LHCN-M2 (cell line): ENCODE measurements around the gene GRB7. TPM values are rescaled to one million over a fixed set of nuclear protein-coding genes. Genes with fewer than 3 reads are reported as not detected.
"Not testable (repeated sequence)": the region's sequence is repeated elsewhere in the genome, so short reads cannot be mapped to it uniquely, and the experiment has no call there.

Experiments
- DNase-seq: peaks from one replicate; pipeline ENCODE4 v3.0.0-alpha.2; 2012; ENCODE audit warnings: low read depth
- total RNA-seq: library from RNA; depleted of rRNA; stranded (reverse); fragments of >200 nt; gene quantifications from 2 replicates; pipeline ENCODE4 v1.2.3, GENCODE V29; 2014

Gene GRB7
- total RNA-seq, 1 experiment from 2014 or later: 0.06 TPM

DNA sequence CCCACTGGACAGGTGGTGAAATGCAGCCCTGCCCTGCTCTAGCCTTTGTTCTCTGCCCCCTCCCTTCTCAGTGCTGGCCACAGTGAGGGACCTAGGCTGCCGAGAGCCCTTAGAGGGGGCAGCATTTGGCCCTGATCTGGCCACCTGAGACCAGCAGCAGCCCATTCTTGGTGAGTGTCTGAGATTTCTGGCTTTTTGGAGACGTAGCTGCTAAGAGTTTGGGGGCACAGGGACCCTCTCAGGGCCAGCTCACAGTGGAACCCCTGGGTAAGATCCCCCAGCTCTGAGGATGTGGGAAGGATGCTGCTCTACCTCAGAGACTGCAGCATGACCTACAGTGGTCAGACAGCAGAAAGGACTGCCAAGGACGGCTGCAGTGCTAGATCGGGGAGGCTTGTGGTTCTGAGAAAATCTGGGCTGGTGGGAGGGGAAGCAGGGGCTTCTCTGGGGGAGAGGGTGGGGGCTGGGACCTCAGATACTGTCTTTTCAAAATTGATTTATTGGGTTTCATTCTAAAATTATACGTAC lies 13.3 kb downstream of the GRB7 start:
- no peak for DNase-seq

DNA sequence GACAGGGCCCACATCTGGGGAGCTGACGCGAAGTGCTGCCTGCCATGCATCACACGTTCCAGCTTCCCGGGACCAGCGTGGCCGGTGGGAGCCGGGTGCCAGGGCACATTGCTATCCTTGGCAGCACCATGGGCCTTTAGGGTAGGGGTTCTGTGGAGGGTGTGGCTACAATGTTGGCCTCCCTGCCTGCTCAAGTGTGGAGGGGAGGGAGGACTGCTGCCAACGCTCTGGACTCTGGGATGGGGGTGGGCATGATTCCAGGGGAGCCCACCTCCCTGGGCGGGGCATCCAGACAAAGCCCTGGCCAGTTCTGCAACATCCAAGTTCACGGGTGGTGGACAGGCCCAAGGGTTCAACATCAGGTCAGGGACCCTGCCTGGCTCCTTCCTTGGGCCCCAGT lies 13.9 kb downstream of the GRB7 start:
- no peak for DNase-seq

GRCh38 chr17:39752241-39752881 lies 14.6 kb downstream of the GRB7 start:
- no peak for DNase-seq

- DNase-seq: no peak
These were observed 15.9 kb downstream of the GRB7 start for GRCh38 chr17:39753514-39754160.

GRCh38 chr17:39754161-39754957 lies 16.6 kb downstream of the GRB7 start:
- DNase-seq: peak; percentile 93

GRCh38 chr17:39754958-39755553 lies 17.3 kb downstream of the GRB7 start:
- DNase-seq: no peak

DNA sequence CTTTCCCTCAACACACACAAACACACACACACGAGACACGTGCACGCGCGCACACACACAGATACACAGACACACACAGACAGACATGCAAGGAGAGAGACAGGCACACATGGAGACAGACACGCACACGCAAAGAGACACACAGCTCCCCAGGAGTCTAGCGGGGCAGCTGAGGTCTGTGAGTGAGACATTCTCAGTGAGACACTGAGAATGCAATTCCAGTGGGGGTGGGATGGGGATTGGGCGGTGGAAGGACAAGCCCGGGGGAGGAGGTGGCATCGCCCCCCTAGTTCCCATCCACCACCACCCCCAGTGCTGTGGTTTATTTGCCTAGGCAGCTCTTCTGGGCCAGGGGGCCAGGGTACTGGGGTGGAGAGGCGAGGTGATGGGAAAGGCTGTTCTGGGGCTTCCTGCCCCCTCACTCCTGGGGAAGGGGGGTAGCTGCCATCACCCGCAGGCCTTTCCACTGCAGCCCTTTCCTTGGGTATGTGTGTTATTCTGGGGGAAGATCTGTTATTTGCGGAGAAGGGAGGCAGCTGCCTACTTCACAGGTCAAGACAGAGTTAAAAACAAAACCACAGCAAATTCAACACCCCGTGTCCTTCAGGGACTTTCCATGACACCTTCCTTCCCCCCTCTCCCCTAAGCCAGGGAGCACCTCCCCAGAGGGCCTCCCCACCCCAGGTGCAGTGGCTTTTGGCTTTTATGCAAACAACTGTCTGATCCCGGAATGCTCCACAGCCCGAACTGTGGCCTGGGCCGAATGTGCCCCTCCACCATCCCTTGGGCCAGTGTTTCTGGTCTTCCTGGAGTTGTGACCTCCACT lies 18.0 kb downstream of the GRB7 start:
- no peak for DNase-seq

DNA sequence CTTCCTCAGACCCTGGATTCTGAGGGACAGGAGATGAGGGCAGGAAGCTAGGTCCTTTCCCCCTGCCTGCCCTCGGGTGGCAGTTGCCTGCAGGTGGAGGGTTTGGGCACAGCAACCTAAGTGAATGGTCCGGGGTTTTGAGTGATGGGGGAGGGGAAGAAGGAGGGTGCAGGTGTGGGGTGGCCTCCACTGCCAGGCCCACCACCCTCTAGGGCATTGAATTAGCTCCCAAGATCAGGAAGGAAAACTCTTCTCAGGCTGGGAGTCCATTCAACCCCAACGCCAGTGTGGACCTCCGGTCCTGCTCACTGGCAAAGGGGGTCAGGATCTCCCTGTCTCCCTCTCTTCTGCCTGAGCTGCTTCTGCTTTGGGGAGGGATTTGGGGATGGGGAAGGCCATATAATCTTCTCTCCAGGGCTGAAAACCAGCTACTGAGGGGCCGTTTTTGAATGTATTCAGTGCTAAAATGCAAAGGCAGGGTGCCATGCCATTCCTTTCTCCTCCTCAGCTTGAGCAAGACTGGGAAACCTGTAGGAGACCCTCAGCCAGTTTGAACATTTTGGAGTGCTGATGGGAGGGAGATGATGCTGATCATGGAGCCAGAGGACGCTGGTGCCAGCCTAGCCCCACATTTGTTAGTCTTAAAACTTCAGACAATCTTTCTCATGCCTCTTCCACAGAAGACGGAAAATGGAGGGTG lies 18.8 kb downstream of the GRB7 start:
- DNase-seq: no peak

- no peak for DNase-seq
These were observed 19.5 kb downstream of the GRB7 start for GRCh38 chr17:39757176-39757662.

- no peak for DNase-seq
These were observed 20.5 kb downstream of the GRB7 start for GRCh38 chr17:39757931-39758873.

DNA sequence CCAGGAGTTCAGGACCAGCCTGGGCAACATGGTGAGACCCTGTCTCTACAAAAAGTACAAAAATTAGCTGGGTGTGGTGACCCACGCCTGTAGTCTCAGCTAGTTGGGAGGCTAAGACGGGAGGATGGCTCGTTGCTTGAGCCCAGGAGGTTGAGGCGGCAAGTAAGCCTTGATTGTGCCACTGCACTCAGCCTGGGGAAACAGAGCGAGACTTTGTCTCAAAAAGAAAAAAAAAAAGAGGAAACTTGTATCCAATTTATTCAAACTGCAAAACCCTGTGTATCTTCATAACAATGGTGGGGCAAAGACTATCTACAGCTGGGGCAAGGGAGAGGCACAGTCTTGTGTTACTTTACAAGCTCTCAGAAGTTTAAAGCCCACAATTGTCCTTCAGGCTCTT lies 21.5 kb downstream of the GRB7 start:
- no peak for DNase-seq

GRCh38 chr17:39761861-39762496 lies 24.2 kb downstream of the GRB7 start:
- no peak for DNase-seq

DNA sequence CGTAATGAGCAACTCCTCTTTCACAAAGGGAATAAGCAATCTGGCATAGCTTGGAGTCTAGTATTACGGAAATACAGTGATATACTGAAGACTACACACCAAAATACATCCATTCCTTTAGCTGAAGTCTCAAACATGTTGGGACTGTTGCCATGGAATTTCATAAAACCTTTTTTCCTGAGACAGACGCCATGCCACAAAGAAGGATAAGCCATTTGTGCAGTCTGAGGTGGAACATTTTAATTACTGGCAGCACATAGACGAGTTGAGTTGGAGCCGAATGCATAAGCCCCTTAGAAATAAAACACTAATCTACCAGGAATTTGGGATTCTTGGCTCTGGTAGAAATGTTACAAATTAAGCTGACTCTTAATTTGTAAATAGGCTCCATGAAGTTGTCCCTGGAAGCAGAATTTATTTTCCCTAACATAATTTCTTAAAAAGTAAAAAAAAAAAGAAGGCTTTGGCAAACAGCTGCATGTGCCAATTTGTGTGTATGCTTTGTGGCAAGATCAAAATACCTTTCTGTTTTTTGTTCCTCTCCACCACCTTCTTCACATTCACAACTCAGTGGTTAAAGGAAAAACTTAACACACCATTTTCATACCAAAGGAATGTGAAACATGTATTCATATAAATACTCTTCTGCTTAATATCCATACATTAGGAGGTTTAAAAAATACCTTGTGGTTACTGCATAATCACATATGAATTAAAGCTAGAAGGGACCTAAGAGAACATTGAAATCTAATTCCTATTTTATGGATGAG lies 25.5 kb downstream of the GRB7 start:
- no peak for DNase-seq

GRCh38 chr17:39764171-39764570 lies 26.4 kb downstream of the GRB7 start:
- not testable (repeated sequence) for DNase-seq

DNA sequence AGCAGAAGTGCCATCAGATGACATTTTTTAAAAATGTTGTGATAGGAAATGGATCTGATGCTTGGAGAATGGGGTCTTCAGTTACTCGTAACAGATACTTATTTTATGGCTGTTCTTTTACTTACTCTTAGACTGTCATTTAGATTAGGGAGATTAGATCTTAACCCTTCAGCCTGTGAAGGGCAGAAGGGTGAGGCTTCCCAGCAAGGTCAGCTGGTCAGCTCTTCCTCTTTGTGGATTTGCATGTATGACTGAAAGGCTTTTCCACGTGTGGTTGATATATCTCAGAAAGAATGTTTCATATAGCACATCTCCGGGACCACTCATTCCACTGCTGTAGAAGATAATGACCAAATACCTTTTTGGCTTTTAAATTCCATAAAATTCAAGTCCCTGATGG lies 27.4 kb downstream of the GRB7 start:
- no peak for DNase-seq

DNA sequence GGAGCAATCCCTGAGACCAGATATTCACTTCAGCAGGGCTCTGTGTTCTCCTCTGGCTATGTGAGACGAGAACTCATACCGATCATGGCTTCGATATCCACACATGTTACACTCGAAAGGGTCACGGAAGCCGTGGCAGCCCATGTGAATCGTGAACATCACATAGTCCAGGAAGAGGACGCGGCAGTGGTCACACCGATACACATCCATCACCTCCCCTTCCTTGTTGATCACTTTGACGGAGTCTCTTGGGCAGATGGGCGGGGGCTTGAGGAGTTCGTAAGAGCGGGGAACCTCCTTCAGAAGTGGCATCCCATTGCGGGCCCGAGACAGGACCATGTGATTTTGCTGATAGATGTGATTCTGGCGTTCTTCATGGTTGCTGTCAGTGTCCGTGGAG lies 28.0 kb downstream of the GRB7 start:
- no peak for DNase-seq

- DNase-seq: no peak
These were observed 29.4 kb downstream of the GRB7 start for GRCh38 chr17:39767147-39767546.
